Kidney epithelial cell (primary cell): Measurements from ENCODE around the gene GAB3. TPM values are rescaled to one million over a fixed set of nuclear protein-coding genes. Genes with fewer than 3 reads are reported as not detected.
"Not testable (repeated sequence)": the region's sequence is repeated elsewhere in the genome, so short reads cannot be mapped to it uniquely, and the experiment has no call there.

ENCODE experiments used
- DNase-seq: peaks from one replicate; pipeline ENCODE4 v3.0.0-alpha.2; 2010; ENCODE audit warnings: low read depth
- H3K27me3 ChIP-seq: 2 replicates; pipeline ENCODE4 v1.6.0; 2011; ENCODE audit warnings: low read length; ENCODE audit not compliant: control insufficient read depth, insufficient read depth
- H3K36me3 ChIP-seq: 2 replicates; pipeline ENCODE4 v1.5.1; 2011; ENCODE audit warnings: low read length; ENCODE audit not compliant: control insufficient read depth, insufficient read depth
- H3K4me3 ChIP-seq: 2 replicates; pipeline ENCODE4 v1.5.1; 2011; ENCODE audit warnings: low read depth, mild to moderate bottlenecking, control low read depth, low read length
- CTCF ChIP-seq: IDR thresholded peaks from 2 replicates; pipeline ENCODE4 v1.5.1; 2011; ENCODE audit warnings: mild to moderate bottlenecking, moderate library complexity, low read length, control low read depth, inconsistent platforms; ENCODE audit not compliant: insufficient read depth, poor library complexity, severe bottlenecking
- total RNA-seq: library from RNA; depleted of rRNA; stranded (reverse); fragments of >200 nt; gene quantifications from 2 replicates; pipeline ENCODE4 v1.2.3, GENCODE V29; 2015

GAB3 gene
- total RNA-seq, 1 donor from 2014 or later, result 0.42 TPM

GRCh38 chrX:154655786-154656185 is 95.1 kb downstream of the GAB3 start:
- Histone ChIP-seq H3K27me3 (no peaks in the 10 kb centered on the region), H3K36me3 (no peaks in the 10 kb centered on the region), H3K4me3 (no peak overlapping the region)
- no peak for DNase-seq
- no peak for TF ChIP-seq CTCF

- no peak for TF ChIP-seq CTCF
- Histone ChIP-seq H3K4me3 (no peak overlapping the region), H3K36me3 (no peaks in the 10 kb centered on the region), H3K27me3 (no peaks in the 10 kb centered on the region)
- DNase-seq, result no peak
Observed at GRCh38 chrX:154655346-154655745, 95.5 kb downstream of the GAB3 start.

- TF ChIP-seq CTCF, result no peak
- Histone ChIP-seq H3K27me3 (no peaks in the 10 kb centered on the region), H3K4me3 (no peak overlapping the region), H3K36me3 (no peaks in the 10 kb centered on the region)
- DNase-seq, result no peak
Observed at GRCh38 chrX:154654925-154655324, 96.0 kb downstream of the GAB3 start.

GRCh38 chrX:154654372-154654771 is 96.5 kb downstream of the GAB3 start:
- Histone ChIP-seq H3K4me3 (no peak overlapping the region), H3K36me3 (no peaks in the 10 kb centered on the region), H3K27me3 (no peaks in the 10 kb centered on the region)
- DNase-seq, result no peak
- TF ChIP-seq CTCF, result no peak

GRCh38 chrX:154653413-154653812 is 97.5 kb downstream of the GAB3 start, which contains the start of gene CTAG2:
Gene CTAG2 (minus strand): TSS chrX:154653579. CDS start chrX:154653515, 64 bp downstream.
- H3K36me3 ChIP-seq, result not testable (repeated sequence)

GRCh38 chrX:154653048-154653401 is 97.9 kb downstream of the GAB3 start:
- no peak for DNase-seq
- no peak for TF ChIP-seq CTCF

More at GRCh38 chrX:154653413-154653812, 97.5 kb downstream of the GAB3 start, which contains the start of gene CTAG2:
- H3K27me3 ChIP-seq, DNase-seq, H3K4me3 ChIP-seq: not testable (repeated sequence)

More at GRCh38 chrX:154653048-154653401, 97.9 kb downstream of the GAB3 start:
- no peak overlapping the region for H3K4me3 ChIP-seq
- H3K36me3 ChIP-seq, result no peaks in the 10 kb centered on the region
- no peaks in the 10 kb centered on the region for H3K27me3 ChIP-seq
